Posterior vena cava (tissue), 2 donors: ENCODE data around the gene ARNT2. TPM values are rescaled to one million over a fixed set of nuclear protein-coding genes. Genes with fewer than 3 reads are reported as not detected.
"Not testable (repeated sequence)": the region's sequence is repeated elsewhere in the genome, so short reads cannot be mapped to it uniquely, and the experiment has no call there.

ENCODE experiments used
- DNase-seq: peaks from one replicate; pipeline ENCODE4 v3.0.0-alpha.2; 2020; ENCODE audit warnings: low spot score
- intact Hi-C, 2 donors: fragments of 100-400 bp; cut with DNase I; formaldehyde crosslinking; loops; one replicate each; pipeline versions ENCODE4 v1.14.1 to v1.14.2; 2022 to 2023
- long read RNA-seq, 2 donors: library from polyadenylated mRNA; unstranded; transcript quantifications; one replicate each; pipeline ENCODE4 v2.0.0, GENCODE V29; 2020 to 2021
- total RNA-seq, 2 donors: library from RNA; stranded (reverse); fragmentation: NEBNext Ultra II Directional; extraction: Animal tissue kit (Norgen Biotek cat#: 25700); gene quantifications; one replicate each; pipeline ENCODE4 v1.2.1, GENCODE V29; 2021
- donor health status: DM: yes; HTN: yes; CAD: no.
- donor health status: DM: yes; HTN: yes; CAD: no.

ARNT2 gene
- total RNA-seq: 10 to 100 TPM in 1 of 2 donors, 1 to 10 TPM in 1; 3.7 to 10.1 TPM
- long read RNA-seq, donor 1, full-length matches to known transcripts: 1 of 2 reads
- long read RNA-seq, donor 1, partial matches to known transcripts: 0 of 2 reads
- long read RNA-seq, donor 1, other reads (novel, unspliced or antisense): 1 of 2 reads
- long read RNA-seq, donor 2, partial matches to known transcripts: 0 of 3 reads
- long read RNA-seq, donor 2, other reads (novel, unspliced or antisense): 3 of 3 reads

GRCh38 chr15:80404057-80404760 lies at the start of gene ARNT2:
Gene ARNT2, plus strand, starts transcription at chr15:80404382. Its CDS starts 134 bp downstream, at chr15:80404516.
- DNase-seq: no peak
- intact Hi-C loops: no loop called here

- intact Hi-C loops: no loop called here
- no peak for DNase-seq
Measured at GRCh38 chr15:80367094-80367493, 37.1 kb upstream of the ARNT2 start.

GRCh38 chr15:80367661-80368060 lies 36.5 kb upstream of the ARNT2 start:
- intact Hi-C loops: no loop called here

GRCh38 chr15:80371924-80372323 lies 32.3 kb upstream of the ARNT2 start:
- peak; percentile 41 for DNase-seq
- intact Hi-C loops: no loop called here

More at GRCh38 chr15:80367661-80368060, 36.5 kb upstream of the ARNT2 start:
- no peak for DNase-seq

GRCh38 chr15:80374441-80374840 lies 29.7 kb upstream of the ARNT2 start:
- DNase-seq: no peak
- intact Hi-C loops: no loop called here

GRCh38 chr15:80375968-80376891 lies 28.0 kb upstream of the ARNT2 start:
- intact Hi-C loops: no loop called here
- DNase-seq: no peak

GRCh38 chr15:80379693-80380092 lies 24.5 kb upstream of the ARNT2 start:
- no peak for DNase-seq
- intact Hi-C loops: no loop called here

- intact Hi-C loops: no loop called here
- DNase-seq: no peak
Measured at GRCh38 chr15:80380154-80380553, 24.0 kb upstream of the ARNT2 start.

GRCh38 chr15:80382285-80382684 lies 21.9 kb upstream of the ARNT2 start:
- intact Hi-C loops: no loop called here

GRCh38 chr15:80384432-80384831 lies 19.8 kb upstream of the ARNT2 start:
- intact Hi-C loops: no loop called here
- DNase-seq: no peak

More at GRCh38 chr15:80382285-80382684, 21.9 kb upstream of the ARNT2 start:
- no peak for DNase-seq

GRCh38 chr15:80386151-80386550 lies 18.0 kb upstream of the ARNT2 start:
- DNase-seq: no peak
- intact Hi-C loops: no loop called here

GRCh38 chr15:80388326-80388725 lies 15.9 kb upstream of the ARNT2 start:
- no peak for DNase-seq
- intact Hi-C loops: no loop called here

- intact Hi-C loops: no loop called here
Measured at GRCh38 chr15:80389370-80389769, 14.8 kb upstream of the ARNT2 start.

GRCh38 chr15:80390942-80391341 lies 13.2 kb upstream of the ARNT2 start:
- intact Hi-C loops, DNase-seq: not testable (repeated sequence)

More at GRCh38 chr15:80389370-80389769, 14.8 kb upstream of the ARNT2 start:
- no peak for DNase-seq

GRCh38 chr15:80395616-80396015 lies 8.6 kb upstream of the ARNT2 start:
- intact Hi-C loops: no loop called here
- no peak for DNase-seq

- no peak for DNase-seq
- intact Hi-C loops: no loop called here
Measured at GRCh38 chr15:80396096-80396495, 8.1 kb upstream of the ARNT2 start.

- DNase-seq: no peak
- intact Hi-C loops: no loop called here
Measured at GRCh38 chr15:80399508-80399907, 4.7 kb upstream of the ARNT2 start.

GRCh38 chr15:80401456-80401855 lies 2.7 kb upstream of the ARNT2 start:
- intact Hi-C loops: no loop called here
- no peak for DNase-seq

- DNase-seq: no peak
- intact Hi-C loops: no loop called here
Measured at GRCh38 chr15:80402339-80402738, 1.8 kb upstream of the ARNT2 start.

- intact Hi-C loops: no loop called here
- no peak for DNase-seq
Measured at GRCh38 chr15:80403712-80404056, 498 bp upstream of the ARNT2 start.
